Activated B cell treated with CpG ODN at 0.5 μM for 24 hours (primary cell): ENCODE measurements around the gene DPP8. TPM values are rescaled to one million over a fixed set of nuclear protein-coding genes. Genes with fewer than 3 reads are reported as not detected.
A peak's percentile ranks its signal among the peaks of the same experiment; 100 is the strongest.

Experiments used
- ATAC-seq: fragments of 200-7000 bp; cut with Tn5 transposase; one replicate; pipeline ENCODE4 v1.10.0; 2021; ENCODE audit warnings: low read depth, mild to moderate bottlenecking, moderate library complexity
- CTCF ChIA-PET: fragments of 350-600 bp; sonication (Branson Sonifier 250); formaldehyde crosslinking; loops from one replicate; lab custom pipeline; 2021; ENCODE audit warnings: antibody characterized with exemption; lab: Charles Lee
- POLR2A ChIA-PET: fragments of 350-600 bp; sonication (Branson Sonifier 250); formaldehyde crosslinking; loops from one replicate; lab custom pipeline; 2021; ENCODE audit warnings: antibody characterized with exemption; lab: Charles Lee
- DNase-seq: peaks from one replicate; pipeline ENCODE4 v3.0.0; 2022
- H3K27ac Mint-ChIP-seq: one replicate; pipeline ENCODE4 v1.8.0; 2020; ENCODE audit warnings: mixed read lengths
- H3K27me3 Mint-ChIP-seq: one replicate; pipeline ENCODE4 v1.8.0; 2021; ENCODE audit warnings: mixed read lengths
- H3K36me3 Mint-ChIP-seq: one replicate; pipeline ENCODE4 v1.8.0; 2021; ENCODE audit warnings: low read depth, mixed read lengths
- H3K4me1 Mint-ChIP-seq: one replicate; pipeline ENCODE4 v1.8.0; 2021; ENCODE audit warnings: mixed read lengths
- H3K4me3 Mint-ChIP-seq: one replicate; pipeline ENCODE4 v1.8.0; 2020; ENCODE audit warnings: mild to moderate bottlenecking, mixed read lengths
- H3K9me3 Mint-ChIP-seq: one replicate; pipeline ENCODE4 v1.8.0; 2020; ENCODE audit warnings: mixed read lengths
- intact Hi-C: fragments of 100-400 bp; cut with micrococcal nuclease; formaldehyde crosslinking; loops from one replicate; pipeline ENCODE4 v1.15.1; 2024
- total RNA-seq: library from RNA; stranded (reverse); gene quantifications from 2 replicates; pipeline ENCODE4 v1.2.3, GENCODE V29; 2022
- TF ChIP-seq, protein P1 (sequence below): fragments of 200-600 bp; IDR thresholded peaks from one replicate; pipeline ENCODE4 v1.8.0; 2022; ENCODE audit warnings: antibody characterized with exemption, mild to moderate bottlenecking

The DPP8 gene
- total RNA-seq, 1 donor from 2014 or later, result 52.2 TPM

DNA sequence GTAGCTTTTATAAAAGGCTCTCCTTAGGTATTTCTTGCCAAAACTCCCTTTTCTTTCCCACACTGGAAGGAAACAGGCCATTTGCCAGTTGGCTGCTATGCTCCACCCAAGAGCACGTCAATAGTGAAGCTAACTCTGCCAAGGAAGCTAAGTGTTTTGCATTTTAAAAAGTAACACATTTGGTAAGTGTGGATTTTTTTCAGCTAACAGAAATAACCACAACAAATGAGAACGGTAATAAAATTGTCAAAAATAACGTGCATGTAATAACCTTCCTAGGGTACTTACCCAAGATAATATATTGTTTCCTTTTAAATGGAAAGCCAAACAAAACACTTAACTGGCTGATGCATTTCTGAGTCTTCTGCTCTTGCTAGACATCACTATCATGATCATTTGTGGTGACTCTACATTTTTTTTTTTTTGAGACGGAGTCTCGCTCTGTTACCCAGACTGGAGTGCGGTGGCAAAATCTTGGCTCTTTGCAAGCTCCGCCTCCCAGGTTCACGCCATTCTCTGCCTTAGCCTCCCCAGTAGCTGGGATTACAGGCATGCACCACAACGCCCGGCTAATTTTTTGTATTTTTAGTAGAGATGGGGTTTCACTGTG is 4.6 kb downstream of the DPP8 start:
- ChIA-PET CTCF (no interaction called here), POLR2A (interaction anchor here (0.7 to 1.5 kb wide), 3 partner anchors 17 to 781 kb away, joined by 3 read pairs; partner anchors contain the start of gene RNU5B-1)
- no peak for ATAC-seq
- DNase-seq, result no peak
- no peak overlapping the region for H3K4me3 Mint-ChIP-seq
- no peaks in the 10 kb centered on the region for H3K9me3 Mint-ChIP-seq
- H3K4me1 Mint-ChIP-seq, result peaks cover 41% of the 10 kb centered on the region
- no peaks in the 10 kb centered on the region for H3K27me3 Mint-ChIP-seq
- TF ChIP-seq, protein P1, sequence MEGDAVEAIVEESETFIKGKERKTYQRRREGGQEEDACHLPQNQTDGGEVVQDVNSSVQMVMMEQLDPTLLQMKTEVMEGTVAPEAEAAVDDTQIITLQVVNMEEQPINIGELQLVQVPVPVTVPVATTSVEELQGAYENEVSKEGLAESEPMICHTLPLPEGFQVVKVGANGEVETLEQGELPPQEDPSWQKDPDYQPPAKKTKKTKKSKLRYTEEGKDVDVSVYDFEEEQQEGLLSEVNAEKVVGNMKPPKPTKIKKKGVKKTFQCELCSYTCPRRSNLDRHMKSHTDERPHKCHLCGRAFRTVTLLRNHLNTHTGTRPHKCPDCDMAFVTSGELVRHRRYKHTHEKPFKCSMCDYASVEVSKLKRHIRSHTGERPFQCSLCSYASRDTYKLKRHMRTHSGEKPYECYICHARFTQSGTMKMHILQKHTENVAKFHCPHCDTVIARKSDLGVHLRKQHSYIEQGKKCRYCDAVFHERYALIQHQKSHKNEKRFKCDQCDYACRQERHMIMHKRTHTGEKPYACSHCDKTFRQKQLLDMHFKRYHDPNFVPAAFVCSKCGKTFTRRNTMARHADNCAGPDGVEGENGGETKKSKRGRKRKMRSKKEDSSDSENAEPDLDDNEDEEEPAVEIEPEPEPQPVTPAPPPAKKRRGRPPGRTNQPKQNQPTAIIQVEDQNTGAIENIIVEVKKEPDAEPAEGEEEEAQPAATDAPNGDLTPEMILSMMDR, result no peak
- peaks cover 64% of the 10 kb centered on the region for H3K36me3 Mint-ChIP-seq
- peak overlapping the region; percentile 65 for H3K27ac Mint-ChIP-seq
- intact Hi-C loops, result no loop called here

DNA sequence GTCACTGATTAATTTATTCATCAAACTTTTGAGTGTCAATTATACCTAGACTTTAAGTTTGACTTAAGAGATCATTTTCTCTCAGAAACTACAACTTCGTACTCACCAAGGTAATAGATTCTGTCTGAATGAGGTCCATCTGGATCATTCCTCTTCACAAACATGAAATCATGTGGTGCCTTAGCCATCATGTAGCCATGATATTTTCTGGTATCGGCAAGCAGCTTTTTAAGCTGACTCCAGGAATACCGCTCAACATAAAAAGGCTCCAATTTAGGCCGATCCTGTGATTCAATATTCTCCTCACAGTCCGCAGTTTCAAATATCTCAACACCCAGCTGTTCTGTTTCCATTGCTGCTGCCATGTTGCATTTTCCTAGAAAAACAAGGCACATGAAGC is 5.3 kb downstream of the DPP8 start:
- ATAC-seq (no peak), DNase-seq (no peak)
- ChIA-PET POLR2A (interaction anchor here (1.1 to 1.5 kb wide), 2 partner anchors 208 to 782 kb away, joined by 3 read pairs; partner anchors contain the start of gene RNU5B-1), CTCF (no interaction called here)
- Mint-ChIP-seq H3K36me3 (peaks cover 65% of the 10 kb centered on the region), H3K27me3 (no peaks in the 10 kb centered on the region), H3K4me3 (no peak overlapping the region), H3K27ac (no peak overlapping the region), H3K4me1 (peaks cover 37% of the 10 kb centered on the region), H3K9me3 (no peaks in the 10 kb centered on the region)
- TF ChIP-seq, protein P1, result no peak
- intact Hi-C loops, result no loop called here

DNA sequence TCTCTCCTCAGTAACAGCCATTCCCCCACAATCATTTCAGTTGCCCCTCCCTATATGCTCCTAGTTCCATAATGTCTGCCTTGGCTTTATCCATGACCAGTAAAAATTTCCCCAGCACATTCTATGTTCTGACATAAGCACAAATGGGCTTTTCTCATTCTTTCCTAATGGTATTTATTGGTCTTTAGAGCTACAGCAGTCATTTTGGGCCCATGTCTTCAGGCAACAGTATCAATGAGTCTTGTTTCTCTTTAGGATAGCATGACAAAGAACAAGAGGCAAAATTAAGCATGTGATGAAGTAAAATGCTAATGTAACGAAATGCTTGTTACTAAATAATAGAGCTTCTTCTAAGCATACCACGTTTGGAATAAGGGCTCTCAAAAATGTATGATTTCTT is 8.2 kb downstream of the DPP8 start:
- DNase-seq (no peak), ATAC-seq (no peak)
- intact Hi-C loops, result no loop called here
- Mint-ChIP-seq H3K4me3 (no peak overlapping the region), H3K27ac (no peak overlapping the region), H3K27me3 (no peaks in the 10 kb centered on the region), H3K9me3 (no peaks in the 10 kb centered on the region), H3K36me3 (peaks cover 57% of the 10 kb centered on the region), H3K4me1 (peaks cover 14% of the 10 kb centered on the region)
- ChIA-PET POLR2A (no interaction called here), CTCF (no interaction called here)
- TF ChIP-seq, protein P1, result no peak

DNA sequence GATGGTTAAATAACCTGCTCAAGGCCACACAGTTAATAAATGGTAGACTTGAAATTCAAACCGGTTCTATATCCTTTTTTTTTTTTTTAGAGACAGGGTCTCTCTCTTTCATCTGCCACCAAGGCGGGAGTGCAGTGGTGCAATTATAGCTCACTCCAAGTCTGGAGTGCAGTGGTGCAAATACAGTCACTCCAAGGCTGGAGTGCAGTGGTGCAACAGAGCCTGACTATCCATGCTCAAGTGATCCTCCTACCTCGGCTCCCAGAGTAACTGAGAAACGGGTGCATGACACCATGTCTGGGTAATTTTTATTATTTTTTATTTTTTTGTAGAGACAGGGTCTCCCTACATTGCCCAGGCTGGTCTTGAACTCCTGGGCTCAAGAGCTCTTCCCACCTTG is 23.4 kb downstream of the DPP8 start:
- peaks cover 61% of the 10 kb centered on the region for H3K36me3 Mint-ChIP-seq

DNA sequence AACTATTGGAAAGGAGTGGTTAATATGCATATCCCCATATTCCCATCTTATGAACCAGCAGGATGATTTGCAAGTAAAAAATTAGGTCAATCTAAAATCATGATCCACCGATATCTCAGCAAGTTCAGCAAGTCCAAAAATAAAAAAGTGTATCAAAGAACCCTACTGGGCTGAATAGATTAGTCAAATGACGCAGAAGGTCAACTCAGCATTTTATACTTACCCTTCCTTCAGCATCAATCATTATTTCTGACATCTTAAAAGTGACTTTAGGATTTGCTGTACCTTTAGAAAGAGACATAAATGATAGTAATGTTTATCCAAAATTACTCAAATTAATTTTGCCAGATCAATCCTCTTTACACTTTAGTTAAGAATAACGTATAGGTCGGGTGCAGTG is 32.6 kb downstream of the DPP8 start:
- CTCF ChIA-PET, result no interaction called here
- H3K4me1 Mint-ChIP-seq, result no peaks in the 10 kb centered on the region
- TF ChIP-seq, protein P1, result no peak
- no peak overlapping the region for H3K4me3 Mint-ChIP-seq
- H3K36me3 Mint-ChIP-seq, result peaks cover 66% of the 10 kb centered on the region
- POLR2A ChIA-PET, result interaction anchor here (0.6 kb wide), 1 partner anchor 35 kb away, joined by 3 read pairs; no protein-coding TSS in a partner anchor
- H3K27ac Mint-ChIP-seq, result no peak overlapping the region
- no peak for ATAC-seq
- intact Hi-C loops, result no loop called here
- H3K27me3 Mint-ChIP-seq, result no peaks in the 10 kb centered on the region
- DNase-seq, result no peak
- H3K9me3 Mint-ChIP-seq, result no peaks in the 10 kb centered on the region

More for the DNA sequence above, 23.4 kb downstream of the DPP8 start:
- DNase-seq (no peak), ATAC-seq (no peak)
- POLR2A ChIA-PET, result no interaction called here
- TF ChIP-seq, protein P1, result no peak
- no peaks in the 10 kb centered on the region for H3K9me3 Mint-ChIP-seq
- intact Hi-C loops, result no loop called here
- CTCF ChIA-PET, result no interaction called here
- no peaks in the 10 kb centered on the region for H3K27me3 Mint-ChIP-seq
- no peak overlapping the region for H3K27ac Mint-ChIP-seq
- H3K4me1 Mint-ChIP-seq, result peaks cover under 1% of the 10 kb centered on the region
- no peak overlapping the region for H3K4me3 Mint-ChIP-seq
